ENCODE results near the gene ROCK2. TPM values are rescaled to one million over a fixed set of nuclear protein-coding genes. Genes with fewer than 3 reads are reported as not detected.

Gene ROCK2
- total and polyA plus RNA-seq, 9 of the 15 experiments (the other 6 are each of a cell fraction or from before 2014, with no cell fraction given): 4.9 to 30.6 (median 14.3) TPM

- TF ChIP-seq HDGF (IDR thresholded peaks at IDR 0.05) (no peak), ELF2 (CRISPR knock-in tag; IDR thresholded peaks at IDR 0.05) (peak; percentile 61; the same call in 1 of the 2 replicates), FOXA3 (CRISPR knock-in tag; conservative IDR thresholded peaks at IDR 0.05 in 1 of 2, IDR thresholded peaks at IDR 0.05 in 1 of 2) (no peak), ZFP36 (IDR thresholded peaks at IDR 0.05; ENCODE audit: low read depth, low read length, partially characterized antibody) (no peak), RBFOX2 (IDR thresholded peaks at IDR 0.05; ENCODE audit: low read depth, low read length) (peak; percentile 77), TBL1XR1 (IDR thresholded peaks at IDR 0.05; ENCODE audit: low read length in 2 of 2) (no peak), ZNF778 (CRISPR knock-in tag; IDR thresholded peaks at IDR 0.05) (no peak), BRF1 (IDR thresholded peaks at IDR 0.05; ENCODE audit: borderline replicate concordance, extremely low read depth, insufficient read length) (no peak), ATF4 (CRISPR knock-in tag; IDR thresholded peaks at IDR 0.05) (no peak), HOMEZ (CRISPR knock-in tag; IDR thresholded peaks at IDR 0.05) (no peak), PHF8 (IDR thresholded peaks at IDR 0.05; ENCODE audit: borderline replicate concordance, low read length) (peak; percentile 67; the same call in 1 of the 2 replicates), ZBTB1 (CRISPR knock-in tag; IDR thresholded peaks at IDR 0.05; ENCODE audit: borderline replicate concordance, low read depth) (no peak), GTF2B (IDR thresholded peaks at IDR 0.05; ENCODE audit: extremely low read depth, insufficient read length) (no peak), XRCC3 (IDR thresholded peaks at IDR 0.05) (no peak), ZBTB33 (CRISPR knock-in tag; IDR thresholded peaks at IDR 0.05) (no peak), SIN3A (IDR thresholded peaks at IDR 0.05; ENCODE audit: borderline replicate concordance in 2 of 2, control insufficient read depth in 1 of 2, low read depth in 2 of 2, low read length in 2 of 2) (no peak)
Measured at GRCh38 chr2:11154923-11155380, 189.5 kb downstream of the ROCK2 start (continued).
